Activated T-cell treated with anti-CD3 and anti-CD28 coated beads, Interleukin-2, amount 50 U/mL, for 4 hours (primary cell): Measurements from ENCODE around the gene TCTN3. TPM values are rescaled to one million over a fixed set of nuclear protein-coding genes. Genes with fewer than 3 reads are reported as not detected.
A peak's percentile ranks its signal among the peaks of the same experiment; 100 is the strongest.
"Not testable (repeated sequence)": the region's sequence is repeated elsewhere in the genome, so short reads cannot be mapped to it uniquely, and the experiment has no call there.

ENCODE experiments used
- ATAC-seq, 2 donors: fragments of 200-7000 bp; cut with Tn5 transposase; one replicate each; pipeline ENCODE4 v1.10.0; 2021
- DNase-seq: peaks from one replicate; pipeline ENCODE4 v3.0.0-alpha.2; 2020
- H3K27me3 Mint-ChIP-seq: one replicate; pipeline ENCODE4 v1.8.0; 2021; ENCODE audit warnings: low read depth, mixed read lengths
- H3K36me3 Mint-ChIP-seq: one replicate; pipeline ENCODE4 v1.8.0; 2022; ENCODE audit warnings: mixed read lengths; ENCODE audit not compliant: insufficient read depth
- H3K4me1 Mint-ChIP-seq: one replicate; pipeline ENCODE4 v1.8.0; 2021; ENCODE audit warnings: low read depth, mixed read lengths
- H3K4me3 Mint-ChIP-seq: one replicate; pipeline ENCODE4 v1.8.0; 2021; ENCODE audit warnings: mild to moderate bottlenecking, moderate library complexity, mixed read lengths
- H3K9me3 Mint-ChIP-seq: one replicate; pipeline ENCODE4 v1.8.0; 2021; ENCODE audit warnings: mixed read lengths
- total RNA-seq, 3 donors: library from RNA; stranded (reverse); gene quantifications; one replicate each; pipeline ENCODE4 v1.2.1, GENCODE V29; 2021

Gene TCTN3
- total RNA-seq, 3 donors from 2014 or later, result 28.3 to 35.7 (median 29.3) TPM

DNA sequence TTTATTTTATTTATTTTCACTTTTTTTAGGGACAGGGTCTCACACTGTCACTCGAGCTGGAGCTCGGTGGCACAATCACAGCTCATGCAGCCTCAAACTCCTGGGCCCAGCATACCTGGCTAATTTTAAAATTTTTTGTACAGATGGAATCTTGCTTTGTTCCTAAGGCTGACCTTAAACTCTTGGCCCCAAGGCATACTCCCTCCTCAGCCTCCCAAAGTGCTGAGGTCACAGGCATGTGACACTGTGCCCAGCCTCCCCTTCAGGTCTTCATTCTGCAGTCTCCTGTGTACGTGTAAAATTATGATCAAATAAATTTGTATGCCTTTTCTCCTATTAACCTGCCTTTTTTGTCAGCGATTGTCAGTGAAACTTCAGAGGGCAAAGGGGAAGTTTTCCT, 17.8 kb upstream of the TCTN3 start:
- Mint-ChIP-seq H3K4me1 (no peaks in the 10 kb centered on the region), H3K9me3 (no peaks in the 10 kb centered on the region), H3K36me3 (no peaks in the 10 kb centered on the region), H3K27me3 (no peaks in the 10 kb centered on the region), H3K4me3 (no peak overlapping the region)
- ATAC-seq (no peak), DNase-seq (no peak)

DNA sequence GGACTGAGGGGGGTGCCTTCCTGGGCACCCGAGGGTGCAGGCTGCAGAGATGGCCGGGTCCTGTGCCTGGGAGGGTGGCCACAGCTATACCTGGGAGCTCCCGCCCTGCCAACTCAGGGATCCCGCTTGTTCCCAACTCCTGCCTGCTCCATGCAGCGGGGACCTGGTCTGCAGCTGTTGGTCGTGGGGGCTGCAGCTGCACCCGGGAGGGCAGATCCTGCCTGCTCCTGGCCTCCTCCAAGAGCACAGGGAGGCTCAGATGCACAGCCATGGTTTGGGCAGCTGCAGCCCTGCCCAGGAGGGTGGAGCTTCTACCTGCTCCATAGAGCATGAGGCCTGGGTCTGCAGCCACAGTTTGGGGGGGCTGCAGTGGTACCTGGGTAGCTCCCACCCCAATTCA, 13.3 kb upstream of the TCTN3 start:
- no peaks in the 10 kb centered on the region for H3K27me3 Mint-ChIP-seq
- no peaks in the 10 kb centered on the region for H3K9me3 Mint-ChIP-seq
- DNase-seq (no peak), ATAC-seq (no peak)
- no peak overlapping the region for H3K4me3 Mint-ChIP-seq
- no peaks in the 10 kb centered on the region for H3K36me3 Mint-ChIP-seq
- H3K4me1 Mint-ChIP-seq, result no peaks in the 10 kb centered on the region

DNA sequence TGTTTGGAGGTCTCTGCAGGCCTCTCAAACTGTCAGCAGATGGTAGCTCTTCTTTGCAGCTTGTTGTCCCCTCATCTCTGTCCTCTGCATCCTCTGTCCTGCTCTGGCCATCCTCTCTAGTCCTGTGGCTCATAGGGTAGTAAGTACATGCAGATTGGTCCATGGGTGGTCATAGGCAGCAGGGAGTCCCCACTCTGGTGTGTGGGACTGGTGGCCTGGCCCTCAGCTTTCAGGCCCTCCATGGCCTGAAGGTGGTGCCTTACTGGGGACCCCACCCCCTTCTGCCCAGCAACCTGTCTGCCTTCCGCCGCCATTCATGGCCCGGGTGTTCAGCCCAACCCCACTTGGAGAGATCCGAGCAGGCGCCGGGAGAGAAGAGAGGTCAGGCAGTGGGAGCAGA, 12.8 kb upstream of the TCTN3 start:
- H3K36me3 Mint-ChIP-seq, result no peaks in the 10 kb centered on the region
- H3K4me1 Mint-ChIP-seq, result no peaks in the 10 kb centered on the region
- H3K4me3 Mint-ChIP-seq, result no peak overlapping the region
- H3K9me3 Mint-ChIP-seq, result no peaks in the 10 kb centered on the region
- H3K27me3 Mint-ChIP-seq, result no peaks in the 10 kb centered on the region
- ATAC-seq (no peak), DNase-seq (no peak)

DNA sequence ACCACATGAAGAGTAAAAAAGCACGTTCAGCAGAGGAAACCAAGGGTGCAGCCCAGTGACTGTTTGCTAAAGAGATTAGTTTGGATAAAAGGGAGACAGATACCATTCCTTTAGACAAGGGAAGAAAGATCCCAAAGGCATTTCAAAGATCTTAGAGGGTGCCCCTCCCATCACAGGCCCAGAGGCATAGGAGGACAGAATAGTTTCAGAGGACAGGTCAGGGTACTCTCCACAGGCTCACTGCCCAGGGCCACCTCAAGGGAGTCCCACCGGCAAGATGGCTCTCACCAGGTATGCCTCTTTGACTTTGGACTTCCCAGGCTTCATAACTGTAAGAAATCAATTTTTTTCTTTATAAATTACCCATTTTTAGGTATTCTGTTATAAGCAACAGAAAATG, 4.7 kb upstream of the TCTN3 start:
- no peak overlapping the region for H3K4me3 Mint-ChIP-seq

DNA sequence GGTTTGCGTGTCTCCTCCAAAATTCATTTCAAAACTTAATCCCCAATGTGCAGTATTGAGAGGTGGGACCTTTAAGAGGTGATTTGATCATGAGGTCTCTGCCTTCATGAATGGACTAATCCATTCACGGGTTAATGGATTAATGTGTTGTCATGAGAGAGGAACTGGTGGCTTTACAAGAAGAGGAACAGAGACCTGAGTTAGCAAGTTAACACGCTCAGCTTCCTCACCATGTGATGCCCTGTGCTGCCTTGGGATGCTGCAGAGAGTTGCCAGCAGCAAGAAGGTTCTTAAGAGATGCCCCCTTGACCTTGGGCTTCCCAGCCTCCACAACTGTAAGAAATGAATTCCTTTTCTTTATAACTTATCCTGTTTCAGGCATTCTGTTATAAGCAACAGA, 3.7 kb upstream of the TCTN3 start:
- H3K4me3 Mint-ChIP-seq, result no peak overlapping the region
- no peaks in the 10 kb centered on the region for H3K9me3 Mint-ChIP-seq
- H3K4me1 Mint-ChIP-seq, result peaks cover 19% of the 10 kb centered on the region
- ATAC-seq (no peak), DNase-seq (no peak)
- H3K36me3 Mint-ChIP-seq, result peaks cover 3% of the 10 kb centered on the region
- peaks cover 6% of the 10 kb centered on the region for H3K27me3 Mint-ChIP-seq

More for the DNA sequence above, 4.7 kb upstream of the TCTN3 start:
- no peaks in the 10 kb centered on the region for H3K36me3 Mint-ChIP-seq
- ATAC-seq (no peak), DNase-seq (no peak)
- peaks cover 6% of the 10 kb centered on the region for H3K27me3 Mint-ChIP-seq
- H3K9me3 Mint-ChIP-seq, result no peaks in the 10 kb centered on the region
- H3K4me1 Mint-ChIP-seq, result peaks cover 10% of the 10 kb centered on the region

DNA sequence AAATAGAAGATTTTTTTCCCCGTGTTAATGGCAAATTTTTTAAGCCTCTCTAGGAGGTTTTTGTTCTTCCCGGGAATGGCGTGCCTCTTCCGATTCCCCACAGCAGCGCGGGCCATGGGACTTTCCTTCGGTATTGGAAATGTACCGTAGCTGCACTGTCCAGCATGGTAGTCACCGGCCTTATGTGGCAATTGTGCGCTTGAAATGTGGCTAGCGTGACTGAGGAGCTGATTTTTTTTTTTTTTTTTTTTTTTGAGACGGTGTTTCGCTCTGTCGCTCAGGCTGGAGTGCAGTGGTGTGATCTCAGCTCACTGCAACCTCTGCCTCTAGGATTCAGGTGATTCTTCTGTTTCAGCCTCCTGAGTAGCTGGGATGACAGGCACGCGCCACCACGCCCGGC, 938 bp upstream of the TCTN3 start:
- ATAC-seq (no peak), DNase-seq (no peak)
- Mint-ChIP-seq H3K4me3 (peak overlapping the region; percentile 98), H3K27me3 (peaks cover 6% of the 10 kb centered on the region), H3K9me3 (no peaks in the 10 kb centered on the region), H3K36me3 (peaks cover 12% of the 10 kb centered on the region), H3K4me1 (peaks cover 39% of the 10 kb centered on the region)

DNA sequence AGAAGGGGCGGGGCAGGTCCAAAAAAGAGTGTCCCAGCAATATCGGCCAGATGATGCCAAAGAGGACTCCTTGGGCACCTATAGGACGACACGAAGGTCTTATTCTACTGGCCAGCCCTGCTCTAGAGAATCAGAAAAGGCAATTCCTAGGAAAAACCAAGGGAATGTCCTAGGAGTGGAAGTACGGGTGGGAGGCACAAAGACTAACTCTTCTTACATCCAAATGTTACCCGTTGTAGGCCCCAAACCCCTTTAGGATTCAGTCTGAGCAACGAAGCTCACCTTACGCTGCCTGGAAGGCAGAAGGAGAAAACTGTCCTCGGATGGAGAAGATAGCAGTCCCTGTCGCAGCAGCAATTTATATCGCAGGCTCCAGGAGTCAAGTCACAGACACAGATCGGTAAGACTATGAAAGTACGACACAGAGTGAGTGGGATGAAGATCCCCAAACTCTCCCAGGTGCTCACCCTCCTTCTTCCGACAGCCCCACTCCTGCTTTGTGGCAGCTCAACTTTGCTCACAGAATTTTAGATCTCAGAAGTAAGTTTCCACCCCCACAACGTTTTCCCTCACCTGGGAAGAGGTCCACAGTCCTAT, 558 bp downstream of the TCTN3 start:
- peaks cover 15% of the 10 kb centered on the region for H3K36me3 Mint-ChIP-seq
- peak overlapping the region; percentile 98 for H3K4me3 Mint-ChIP-seq
- H3K9me3 Mint-ChIP-seq, result no peaks in the 10 kb centered on the region
- peaks cover 2% of the 10 kb centered on the region for H3K27me3 Mint-ChIP-seq
- ATAC-seq (peak; percentile 4 to 5), DNase-seq (no peak)
- H3K4me1 Mint-ChIP-seq, result peaks cover 42% of the 10 kb centered on the region

DNA sequence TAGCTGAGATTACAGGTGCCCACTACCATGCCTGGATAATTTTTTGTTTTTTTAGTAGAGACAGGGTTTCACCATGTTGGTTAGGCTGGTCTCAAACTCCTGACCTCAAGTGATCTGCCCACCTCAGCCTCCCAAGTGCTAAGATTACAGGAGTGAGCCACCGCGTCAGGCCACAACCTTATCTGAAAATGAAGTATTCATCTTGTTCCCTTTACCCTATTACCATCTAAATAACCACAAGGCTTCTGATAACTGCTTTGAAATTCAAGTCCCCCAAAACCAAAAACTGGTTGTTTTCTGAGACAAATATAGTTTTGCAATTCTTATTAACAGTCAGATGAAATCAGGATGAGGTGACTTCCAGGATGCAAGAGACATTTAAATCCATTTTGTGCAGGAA, 2.4 kb downstream of the TCTN3 start:
- ATAC-seq (no peak), DNase-seq (no peak)
- H3K4me1 Mint-ChIP-seq, result peaks cover 40% of the 10 kb centered on the region
- peaks cover 20% of the 10 kb centered on the region for H3K36me3 Mint-ChIP-seq
- H3K27me3 Mint-ChIP-seq, result no peaks in the 10 kb centered on the region
- no peak overlapping the region for H3K4me3 Mint-ChIP-seq
- H3K9me3 Mint-ChIP-seq, result no peaks in the 10 kb centered on the region

DNA sequence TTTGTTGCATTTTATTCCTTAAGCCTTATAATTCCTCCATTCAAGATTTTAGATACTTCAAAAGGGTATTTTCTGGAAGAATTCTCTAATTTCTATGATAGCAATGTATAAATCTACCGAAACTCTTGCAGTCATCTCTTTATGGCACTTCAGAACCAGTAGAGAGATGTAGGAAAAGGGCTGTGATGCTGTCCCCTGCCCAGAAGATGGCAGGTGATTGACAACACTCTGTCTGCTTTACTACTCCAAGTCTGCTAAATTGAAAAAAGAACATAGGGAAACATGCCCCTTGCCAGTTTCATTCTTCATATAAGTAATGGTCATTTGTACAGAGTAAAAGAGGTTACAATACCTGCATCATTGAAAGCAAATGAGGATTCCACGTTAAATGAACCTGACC, 5.1 kb downstream of the TCTN3 start:
- no peak for DNase-seq
- Mint-ChIP-seq H3K4me3 (no peak overlapping the region), H3K27me3 (no peaks in the 10 kb centered on the region), H3K36me3 (peaks cover 36% of the 10 kb centered on the region), H3K4me1 (peaks cover 32% of the 10 kb centered on the region), H3K9me3 (no peaks in the 10 kb centered on the region)
- ATAC-seq, result no peak

DNA sequence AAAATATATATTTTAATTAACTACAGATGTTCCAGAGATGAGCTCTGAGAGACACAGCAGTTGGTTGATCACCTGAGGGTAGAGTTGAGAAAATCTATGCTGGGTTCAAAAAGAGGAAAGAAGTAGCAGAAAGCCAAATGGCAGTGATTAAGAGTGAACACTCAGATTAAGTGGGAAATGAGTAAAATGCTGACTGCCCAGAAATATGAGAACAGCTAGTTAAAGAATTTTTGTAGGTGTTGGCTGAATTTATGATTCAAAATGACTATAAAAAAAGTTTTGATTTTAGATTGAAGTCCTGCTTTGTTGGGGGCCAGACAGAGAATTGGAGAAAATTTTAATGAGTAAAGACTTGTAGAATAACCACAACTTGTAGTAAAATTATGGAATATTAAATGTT, 9.8 kb downstream of the TCTN3 start:
- Mint-ChIP-seq H3K9me3 (no peaks in the 10 kb centered on the region), H3K4me1 (peaks cover under 1% of the 10 kb centered on the region), H3K36me3 (peaks cover 44% of the 10 kb centered on the region), H3K27me3 (no peaks in the 10 kb centered on the region), H3K4me3 (no peak overlapping the region)
- DNase-seq (no peak), ATAC-seq (no peak)

DNA sequence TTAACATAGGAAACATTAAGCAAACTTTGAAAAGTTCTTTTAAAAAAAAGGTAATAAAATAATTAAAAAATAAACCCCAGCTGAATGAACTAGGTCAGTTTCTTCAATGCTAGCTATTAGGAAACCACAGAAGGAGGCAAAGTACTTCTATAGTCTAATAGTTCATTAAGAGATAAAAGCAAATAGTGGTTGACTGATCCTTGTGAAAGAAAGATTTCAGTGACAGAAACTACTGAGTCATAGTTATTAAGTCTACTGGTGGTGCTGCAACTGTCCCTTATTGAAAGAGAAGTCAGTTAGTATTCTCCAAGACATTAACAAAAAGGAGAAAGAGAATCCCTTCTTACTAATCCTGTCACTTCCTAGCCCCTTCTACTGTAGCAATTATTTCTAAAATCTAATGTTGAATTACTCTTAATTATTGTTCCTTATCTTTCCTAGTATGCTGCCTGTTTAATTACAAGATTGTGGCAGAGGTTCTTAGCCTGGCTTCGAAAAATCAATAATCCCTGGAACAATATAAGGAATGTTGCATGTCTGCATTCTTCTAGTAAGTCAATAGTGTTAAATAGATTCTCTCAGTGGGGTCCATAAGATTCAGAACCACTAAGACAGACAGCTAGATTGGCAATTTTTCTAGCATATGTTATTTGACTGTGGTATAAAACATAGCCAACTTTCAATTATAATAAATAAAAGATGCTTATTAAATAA, 18.2 kb downstream of the TCTN3 start:
- H3K9me3 Mint-ChIP-seq, result no peaks in the 10 kb centered on the region
- ATAC-seq (no peak), DNase-seq (no peak)
- H3K4me1 Mint-ChIP-seq, result no peaks in the 10 kb centered on the region
- H3K36me3 Mint-ChIP-seq, result peaks cover 10% of the 10 kb centered on the region
- no peak overlapping the region for H3K4me3 Mint-ChIP-seq
- H3K27me3 Mint-ChIP-seq, result no peaks in the 10 kb centered on the region

DNA sequence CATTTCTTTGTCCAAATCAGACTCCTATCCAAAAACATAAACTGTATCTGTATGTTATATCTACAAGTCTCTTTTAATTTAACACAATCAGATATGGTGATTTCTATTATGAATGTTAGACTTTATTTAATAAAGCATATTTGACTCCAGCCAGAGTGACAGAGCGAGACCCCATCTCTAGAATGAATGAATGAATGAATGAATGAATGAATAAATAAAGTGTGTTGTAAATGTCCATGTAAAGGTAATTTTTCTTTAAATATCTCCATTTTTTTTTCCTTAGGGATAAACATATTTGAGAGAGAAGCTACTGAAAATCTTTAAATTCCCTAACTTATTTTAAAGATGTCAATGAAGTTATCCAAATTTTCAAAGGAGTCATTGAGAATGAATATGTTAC, 19.1 kb downstream of the TCTN3 start:
- Mint-ChIP-seq H3K36me3 (peaks cover 2% of the 10 kb centered on the region), H3K4me1 (no peaks in the 10 kb centered on the region), H3K27me3 (no peaks in the 10 kb centered on the region), H3K9me3 (no peaks in the 10 kb centered on the region), H3K4me3 (no peak overlapping the region)
- no peak for ATAC-seq
- no peak for DNase-seq

DNA sequence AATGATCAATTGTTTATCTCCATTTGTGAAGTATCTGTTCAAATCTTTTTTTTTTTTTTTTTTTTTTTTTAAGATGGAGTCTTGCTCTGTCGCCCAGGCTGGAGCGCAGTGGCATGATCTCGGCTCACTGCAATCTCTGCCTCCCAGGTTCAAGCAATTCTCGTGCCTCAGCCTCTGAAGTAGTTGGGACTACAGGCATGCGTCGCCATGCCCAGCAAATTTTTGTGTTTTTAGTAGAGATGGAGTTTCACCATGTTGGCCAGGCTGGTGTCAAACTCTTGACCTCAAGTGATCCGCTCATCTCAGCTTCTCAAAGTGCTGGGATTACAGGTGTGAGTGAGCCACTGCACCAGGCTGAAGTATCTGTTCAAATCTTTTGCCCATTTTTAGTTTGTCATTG, 21.1 kb downstream of the TCTN3 start:
- not testable (repeated sequence) for H3K27me3 Mint-ChIP-seq, H3K9me3 Mint-ChIP-seq, DNase-seq, ATAC-seq, H3K4me1 Mint-ChIP-seq, H3K4me3 Mint-ChIP-seq
- peaks cover 11% of the 10 kb centered on the region for H3K36me3 Mint-ChIP-seq

DNA sequence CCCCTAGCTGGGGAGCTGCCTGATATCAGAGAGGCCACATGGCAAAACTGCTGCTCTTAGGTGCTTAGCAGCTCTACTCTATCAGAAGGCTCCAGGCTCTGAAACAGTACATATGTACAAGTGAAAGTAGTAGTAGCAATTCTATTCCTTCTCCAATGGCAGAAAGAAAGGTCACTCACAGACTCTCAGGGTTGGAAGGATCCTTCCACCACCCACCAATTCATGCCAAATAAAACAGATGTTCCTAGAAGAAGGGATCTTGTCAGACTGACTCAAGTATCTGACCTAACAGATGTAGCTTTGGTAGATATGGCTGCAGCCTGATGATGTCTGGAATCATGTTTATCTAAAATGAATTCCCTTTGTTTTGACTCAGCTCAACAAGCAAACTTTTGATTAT, 29.2 kb downstream of the TCTN3 start:
- H3K4me3 Mint-ChIP-seq, result no peak overlapping the region
- H3K4me1 Mint-ChIP-seq, result no peaks in the 10 kb centered on the region
- DNase-seq (no peak), ATAC-seq (no peak)
- no peaks in the 10 kb centered on the region for H3K9me3 Mint-ChIP-seq
- no peaks in the 10 kb centered on the region for H3K27me3 Mint-ChIP-seq
- peaks cover 12% of the 10 kb centered on the region for H3K36me3 Mint-ChIP-seq

DNA sequence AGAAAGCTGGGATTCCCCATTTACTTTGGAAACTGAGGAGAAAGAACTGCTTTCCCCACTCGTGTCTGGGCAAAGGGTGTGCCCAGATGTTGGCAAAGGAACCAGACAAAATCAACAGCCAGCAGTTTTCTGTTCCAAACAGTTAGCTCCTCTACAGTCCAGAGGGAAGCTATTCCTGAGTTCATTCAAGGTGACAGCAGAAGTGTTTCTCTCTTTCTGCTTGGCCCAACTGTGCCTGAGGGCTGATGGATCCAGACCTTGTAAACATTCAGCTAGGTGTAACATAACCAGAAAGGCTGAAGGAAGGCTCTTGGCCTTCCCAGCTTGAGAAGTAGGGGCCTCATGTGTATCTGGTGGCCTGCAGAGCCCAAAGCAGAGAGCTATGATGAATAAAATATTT, 30.2 kb downstream of the TCTN3 start:
- H3K4me1 Mint-ChIP-seq, result peaks cover under 1% of the 10 kb centered on the region
- no peaks in the 10 kb centered on the region for H3K27me3 Mint-ChIP-seq
- peaks cover 5% of the 10 kb centered on the region for H3K36me3 Mint-ChIP-seq
- no peak overlapping the region for H3K4me3 Mint-ChIP-seq
- ATAC-seq (no peak), DNase-seq (no peak)
- no peaks in the 10 kb centered on the region for H3K9me3 Mint-ChIP-seq
